T47D (cell line): Measurements from ENCODE around the gene RPL39.
"Not testable (repeated sequence)": the region's sequence is repeated elsewhere in the genome, so short reads cannot be mapped to it uniquely, and the experiment has no call there.

Source experiments
- DNase-seq, 2 experiments: peaks; one replicate each; pipeline versions ENCODE4 v3.0.0 to v3.0.0-alpha.2; 2011 to 2012; ENCODE audit warnings: low read depth in 1 of 2, low spot score in 1 of 2
- JUND ChIP-seq: IDR thresholded peaks from 2 replicates; pipeline ENCODE4 v1.6.1; 2012; ENCODE audit warnings: low read depth
- in situ Hi-C: cut with HindIII; loops from 2 replicates; pipeline ENCODE4 v1.10.0; 2016; ENCODE audit warnings: low sequenced_read_pairs, low pct_unique_long_range_greater_than_20kb

RPL39 gene

GRCh38 chrX:119757979-119758730 is 33.3 kb downstream of the RPL39 start, which contains the start of gene SOWAHD:
TSS of gene SOWAHD (plus strand) at chrX:119758588. CDS start at chrX:119758668, 80 bp downstream.
- no peak for TF ChIP-seq JUND
- DNase-seq = peak; percentile 14 to 66
- in situ Hi-C loops = no loop called here

GRCh38 chrX:119757646-119757978 is 33.8 kb downstream of the RPL39 start:
- DNase-seq = no peak
- in situ Hi-C loops = no loop called here
- TF ChIP-seq JUND = no peak

GRCh38 chrX:119756926-119757635 is 34.3 kb downstream of the RPL39 start:
- peak in 1 of 2 experiments; percentile 13 for DNase-seq
- no peak for TF ChIP-seq JUND
- in situ Hi-C loops = no loop called here

- no peak for DNase-seq
- in situ Hi-C loops = no loop called here
- TF ChIP-seq JUND = no peak
Observed at GRCh38 chrX:119755981-119756533, 35.4 kb downstream of the RPL39 start.

GRCh38 chrX:119753639-119754257 is 37.7 kb downstream of the RPL39 start:
- DNase-seq = peak in 1 of 2 experiments; percentile 65
- no peak for TF ChIP-seq JUND
- in situ Hi-C loops = no loop called here

- in situ Hi-C loops = no loop called here
- no peak for DNase-seq
- no peak for TF ChIP-seq JUND
Observed at GRCh38 chrX:119753001-119753400, 38.4 kb downstream of the RPL39 start.

- DNase-seq, in situ Hi-C loops: not testable (repeated sequence)
Observed at GRCh38 chrX:119750751-119751150, 40.7 kb downstream of the RPL39 start.

- in situ Hi-C loops, DNase-seq: not testable (repeated sequence)
Observed at GRCh38 chrX:119750131-119750530, 41.3 kb downstream of the RPL39 start.

GRCh38 chrX:119745283-119745848 is 46.1 kb downstream of the RPL39 start:
- in situ Hi-C loops = no loop called here
- no peak for TF ChIP-seq JUND

GRCh38 chrX:119738742-119739141 is 52.7 kb downstream of the RPL39 start:
- in situ Hi-C loops = no loop called here
- DNase-seq = no peak
- TF ChIP-seq JUND = no peak

More at GRCh38 chrX:119745283-119745848, 46.1 kb downstream of the RPL39 start:
- no peak for DNase-seq
